GM18520 (cell line): ENCODE measurements around the gene ACVRL1.

Experiments used
- ATAC-seq: cut with Tn5 transposase; IDR thresholded peaks from one replicate; pipeline ENCODE4 v1.9.1; 2021; ENCODE audit not compliant: unreplicated experiment

The ACVRL1 gene

DNA sequence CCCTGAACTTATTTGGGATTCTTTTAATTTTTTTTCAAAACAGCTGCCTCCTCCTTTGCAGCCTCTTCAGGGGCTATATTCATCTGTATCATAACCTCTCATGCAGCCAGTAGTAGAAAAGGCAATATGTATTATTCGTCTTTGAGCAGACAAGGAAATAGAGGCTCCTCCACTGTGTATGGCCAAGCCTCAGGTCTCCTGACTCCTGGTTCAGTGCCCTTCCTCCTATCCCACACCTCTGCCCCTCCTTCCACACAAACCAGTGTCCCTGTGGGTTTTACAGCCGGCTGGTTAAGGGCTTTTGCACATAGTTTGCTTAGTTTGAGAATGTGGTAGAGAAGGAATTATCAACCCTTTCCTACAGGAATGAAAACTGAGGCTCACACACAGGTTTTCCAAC is 8.8 kb upstream of the ACVRL1 start:
- ATAC-seq: no peak

DNA sequence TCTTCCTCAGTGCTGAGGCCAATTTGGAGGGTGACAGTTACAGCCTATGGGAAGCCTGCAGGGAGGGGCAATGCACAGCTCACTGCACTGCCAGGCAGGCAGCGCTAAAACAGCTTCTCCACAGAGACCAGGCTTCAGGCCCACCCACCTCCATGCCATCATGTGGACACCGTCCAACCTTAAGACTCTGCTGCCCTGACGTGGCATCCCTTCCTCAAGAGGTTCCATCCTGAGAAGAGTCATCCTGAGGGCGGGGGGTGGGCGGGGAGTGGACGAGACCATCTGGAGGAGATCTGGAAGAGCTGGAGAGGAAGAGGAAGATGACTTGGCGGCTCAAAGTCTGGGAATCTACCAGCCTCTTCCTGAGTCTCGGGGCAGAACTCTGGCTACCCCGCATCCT is 8.4 kb upstream of the ACVRL1 start:
- ATAC-seq: no peak

DNA sequence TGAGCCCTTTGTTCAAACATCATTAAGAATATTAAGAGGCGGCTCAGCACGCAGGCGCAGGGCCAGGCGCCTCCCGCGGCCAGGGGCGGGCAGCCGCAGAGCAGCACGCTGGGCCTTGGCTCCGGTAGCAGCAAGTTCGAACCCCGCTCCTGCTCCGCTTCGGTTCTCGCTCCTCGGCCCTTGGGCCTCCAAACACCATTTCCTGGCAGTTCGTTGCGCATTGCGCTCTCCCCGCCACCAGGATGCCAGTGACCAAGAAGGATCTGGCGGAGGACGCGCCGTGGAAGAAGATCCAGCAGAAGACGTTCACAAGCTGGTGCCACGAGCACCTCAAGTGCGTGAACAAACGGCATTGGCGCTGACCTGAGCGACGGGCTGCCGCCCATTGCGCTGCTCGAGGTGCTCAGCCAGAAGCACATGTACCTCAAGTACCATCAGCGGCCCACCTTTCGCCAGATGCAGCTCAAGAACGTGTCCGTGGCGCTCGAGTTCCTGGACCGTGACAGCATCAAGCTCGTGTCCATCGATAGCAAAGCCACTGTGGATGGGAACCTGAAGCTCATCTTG is 6.9 kb upstream of the ACVRL1 start:
- ATAC-seq: no peak

DNA sequence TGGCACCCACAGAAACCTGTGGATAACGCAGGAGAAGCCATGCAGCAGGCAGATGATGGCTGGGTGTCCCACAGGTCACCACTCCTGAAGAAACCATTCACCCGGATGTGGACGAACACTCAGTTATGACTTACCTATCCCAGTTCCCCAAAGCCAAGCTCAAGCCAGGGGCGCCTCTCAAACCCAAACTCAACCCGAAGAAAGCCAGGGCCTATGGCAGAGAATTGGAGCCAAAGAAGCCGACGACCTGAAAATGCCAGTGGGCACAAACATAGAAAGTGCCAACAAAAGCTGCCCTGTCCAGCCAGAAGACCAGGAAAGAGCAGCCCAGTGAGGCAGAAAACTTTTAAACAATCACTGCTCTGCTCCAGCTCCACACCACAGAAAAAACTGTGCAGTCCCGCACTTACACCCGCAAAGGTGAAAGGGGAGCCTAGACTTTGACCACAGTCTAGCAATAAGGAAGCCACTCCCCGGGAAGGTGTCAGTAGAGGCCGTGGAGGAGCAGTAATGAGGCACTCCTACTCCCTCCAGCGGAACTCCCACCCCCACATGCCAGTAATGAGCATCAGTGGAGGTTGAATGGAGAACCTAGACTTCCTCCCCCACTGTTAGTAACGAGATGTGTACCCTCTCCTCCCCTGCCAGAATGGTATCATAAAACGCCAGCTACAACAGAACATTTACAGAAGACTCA is 6.0 kb upstream of the ACVRL1 start:
- no peak for ATAC-seq

DNA sequence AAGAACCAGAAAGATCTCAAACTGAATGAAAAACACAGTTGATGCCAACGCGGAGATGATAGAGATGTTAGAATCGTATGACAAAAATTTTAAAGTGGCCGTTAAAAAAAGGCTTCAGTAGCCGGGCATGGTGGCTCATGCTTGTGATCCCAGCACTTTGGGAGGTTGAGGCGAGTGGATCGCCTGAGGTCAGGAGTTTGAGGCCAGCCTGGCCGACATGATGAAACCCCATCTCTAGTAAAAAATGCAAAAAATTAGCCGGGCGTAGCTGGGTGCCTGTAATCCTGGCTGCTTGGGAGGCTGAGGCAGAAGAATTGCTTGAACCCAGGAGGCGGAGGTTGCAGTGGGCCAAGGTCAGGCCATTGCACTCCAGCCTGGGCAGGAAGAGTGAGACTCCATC is 5.4 kb upstream of the ACVRL1 start:
- ATAC-seq: no peak

DNA sequence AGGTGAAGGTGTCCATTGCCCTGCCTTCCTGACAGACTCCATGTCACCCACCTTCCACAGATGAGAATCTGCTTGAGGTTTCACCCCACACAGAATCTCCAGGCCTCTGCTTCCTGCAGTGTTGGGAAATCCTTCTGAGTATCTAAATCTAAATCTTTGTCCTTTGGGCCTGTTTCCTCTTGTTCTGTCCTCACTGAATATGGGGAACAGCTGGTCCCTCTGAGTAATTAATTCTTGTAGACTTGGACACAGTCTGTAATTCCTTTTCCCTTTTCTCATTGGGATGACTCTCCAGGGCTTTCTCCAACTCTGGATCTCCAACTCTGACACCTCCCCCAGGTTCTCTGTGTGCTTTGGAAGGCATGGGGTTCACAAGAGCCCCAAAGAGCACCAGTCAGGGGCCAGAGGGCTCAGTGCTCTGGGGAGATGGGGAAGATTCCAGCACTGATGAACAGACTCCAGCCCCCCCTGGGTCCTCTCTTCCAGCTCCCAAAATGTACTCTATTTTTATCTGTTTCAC is 2.3 kb upstream of the ACVRL1 start:
- ATAC-seq: no peak

DNA sequence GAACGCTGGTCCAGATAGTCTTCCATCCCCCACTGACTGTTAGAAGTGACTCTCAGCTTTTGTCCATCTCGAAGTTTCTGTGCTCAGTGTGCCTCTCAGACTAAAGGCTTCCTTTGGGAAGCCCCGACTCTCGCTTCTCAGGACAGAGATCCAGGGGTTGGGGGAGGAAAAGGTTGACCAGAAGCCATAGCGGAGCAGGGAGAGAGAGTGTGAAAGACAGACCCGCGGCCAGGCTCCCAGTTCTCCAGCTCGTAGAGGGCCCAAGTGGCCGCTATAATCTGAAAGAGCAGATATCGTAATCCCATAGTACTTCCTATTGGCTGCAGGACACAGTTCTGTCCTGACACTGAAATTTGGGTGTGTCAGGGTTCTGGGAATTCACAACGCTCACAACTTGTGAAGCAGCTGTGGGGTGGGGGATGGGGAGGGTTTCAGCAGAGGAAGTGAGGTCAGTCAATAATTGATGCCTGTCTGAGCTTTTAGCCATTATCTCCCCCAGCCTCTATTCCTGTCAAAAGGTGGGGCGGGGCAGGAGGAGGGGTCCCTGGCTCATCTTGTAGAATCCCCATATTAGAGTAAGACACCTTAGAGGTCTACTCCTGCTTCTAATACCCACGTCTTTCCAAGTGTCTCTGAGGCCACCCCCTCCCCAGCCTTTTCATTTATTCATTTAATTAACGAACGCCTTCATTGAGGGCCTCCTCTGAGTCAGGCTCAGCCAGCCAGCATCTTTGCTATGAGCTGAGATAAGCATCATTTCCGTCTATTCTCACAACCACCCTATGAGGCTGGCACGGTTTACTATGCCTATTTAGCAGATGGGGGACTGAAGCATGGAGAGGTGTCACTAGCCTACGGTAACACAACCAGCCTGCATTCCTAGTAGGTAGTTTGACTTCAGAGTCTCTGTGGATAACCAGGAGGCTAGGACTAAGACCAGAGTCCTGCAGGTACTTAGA is 1.6 kb upstream of the ACVRL1 start:
- no peak for ATAC-seq

DNA sequence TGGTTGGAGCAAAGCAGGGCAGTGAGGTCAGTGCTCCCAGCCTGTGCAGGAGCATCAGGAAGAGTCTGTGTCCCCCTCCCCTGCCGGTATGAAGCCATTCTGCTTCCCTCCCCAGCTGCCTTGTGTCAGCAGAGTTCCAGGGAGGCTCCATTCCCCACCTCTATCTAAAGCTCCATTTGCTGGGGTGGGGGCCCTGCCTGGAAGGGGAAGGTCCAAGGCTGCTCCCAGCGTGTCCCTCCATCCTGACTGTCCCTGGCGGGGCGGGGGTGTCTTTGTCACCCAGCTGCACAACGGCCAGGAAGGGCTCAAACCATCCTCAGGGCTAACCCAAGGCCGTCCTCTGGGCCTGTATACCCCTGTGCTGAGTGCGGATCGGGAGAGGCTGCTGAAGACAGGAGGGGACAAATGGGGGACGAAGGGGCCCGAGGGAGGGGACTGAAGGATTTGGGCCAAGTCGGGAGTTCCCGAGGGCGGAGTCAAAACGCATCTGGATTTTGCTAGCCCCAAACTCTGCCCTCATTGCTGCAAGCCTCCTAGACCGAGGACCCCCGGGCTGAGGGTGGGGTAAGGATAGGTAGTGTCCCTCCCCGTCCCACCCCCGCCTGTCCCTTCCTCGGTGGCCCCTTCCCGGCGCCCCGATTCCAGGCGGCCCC is 748 bp upstream of the ACVRL1 start:
- no peak for ATAC-seq

DNA sequence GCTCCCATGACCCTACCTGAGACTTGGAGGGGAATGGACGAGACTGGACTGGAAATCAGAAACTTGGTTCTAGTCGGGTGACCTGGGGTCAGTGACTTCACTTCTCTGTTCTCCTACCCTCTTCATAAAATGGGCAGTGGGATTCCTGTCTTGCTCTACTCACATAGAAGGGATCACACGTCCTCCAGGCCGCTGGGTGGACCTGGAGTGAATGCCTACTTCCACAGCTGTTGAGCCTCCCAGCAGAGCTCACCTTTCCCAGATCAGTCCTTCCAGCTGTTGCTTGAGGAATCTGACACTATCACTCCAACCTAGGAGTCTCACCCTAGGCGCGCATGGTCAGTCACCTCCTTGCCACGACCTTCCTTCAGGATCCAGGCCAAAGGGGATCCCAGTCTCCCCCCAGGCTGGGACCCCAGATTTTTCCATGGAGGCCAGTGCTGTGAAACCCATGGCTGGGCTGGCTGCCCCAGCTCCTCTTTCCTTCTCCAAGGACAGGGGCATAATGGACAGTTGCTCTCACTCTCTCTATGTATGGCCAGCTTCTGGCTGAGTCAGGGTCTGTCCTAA is 637 bp downstream of the ACVRL1 start:
- no peak for ATAC-seq

DNA sequence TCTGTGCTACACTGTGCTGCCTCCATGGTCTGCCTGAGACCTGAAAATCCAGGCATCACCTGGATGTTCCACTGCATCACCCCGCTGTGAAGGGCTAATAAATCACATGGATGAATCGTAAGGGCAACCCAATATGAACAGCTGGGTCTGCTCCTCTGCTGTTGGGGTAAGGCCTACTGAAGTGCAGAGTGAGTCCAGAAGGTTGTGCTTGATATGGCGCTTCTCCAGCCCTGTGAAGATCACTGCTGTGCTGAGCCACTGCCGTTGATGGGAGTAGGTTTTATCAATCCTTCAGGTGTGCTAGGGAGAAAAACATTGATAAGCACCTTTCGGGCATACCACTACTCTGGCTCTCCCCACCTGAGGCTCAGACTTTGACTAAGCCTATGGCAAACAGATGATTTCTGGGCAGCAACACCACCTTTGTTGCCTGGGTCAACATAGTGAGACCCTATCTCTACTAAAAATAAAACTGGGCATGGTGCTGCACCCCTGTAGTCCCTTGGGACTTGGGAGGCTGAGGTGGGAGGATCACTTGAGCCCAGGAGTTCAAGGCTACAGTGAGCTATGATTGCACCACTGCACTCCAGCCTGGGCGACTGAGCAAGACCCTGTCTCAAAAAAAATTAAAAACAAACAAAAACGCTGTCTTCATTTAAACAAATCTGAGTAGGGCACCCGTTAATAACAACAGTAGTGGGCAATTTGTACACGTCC is 1.7 kb downstream of the ACVRL1 start:
- ATAC-seq: no peak

DNA sequence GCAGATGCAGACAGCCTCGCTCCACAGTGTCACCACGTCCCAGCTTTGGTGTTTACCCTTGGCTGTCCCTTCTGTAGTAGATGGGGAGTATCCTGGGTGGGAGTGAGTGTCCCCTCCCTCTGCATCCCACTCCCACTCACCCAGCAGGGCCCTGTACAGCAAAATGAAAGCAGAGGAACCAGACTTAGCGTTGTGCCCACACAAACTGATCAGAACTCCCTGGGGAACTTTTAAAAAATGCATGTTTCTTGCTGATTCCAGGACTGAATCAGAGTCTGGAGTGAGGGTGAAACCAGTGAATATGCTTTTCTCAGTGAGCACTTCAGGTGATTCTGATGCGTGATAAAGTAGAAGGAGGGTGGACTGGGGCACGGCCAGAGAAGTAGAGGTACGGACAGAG is 2.9 kb downstream of the ACVRL1 start:
- ATAC-seq: no peak

DNA sequence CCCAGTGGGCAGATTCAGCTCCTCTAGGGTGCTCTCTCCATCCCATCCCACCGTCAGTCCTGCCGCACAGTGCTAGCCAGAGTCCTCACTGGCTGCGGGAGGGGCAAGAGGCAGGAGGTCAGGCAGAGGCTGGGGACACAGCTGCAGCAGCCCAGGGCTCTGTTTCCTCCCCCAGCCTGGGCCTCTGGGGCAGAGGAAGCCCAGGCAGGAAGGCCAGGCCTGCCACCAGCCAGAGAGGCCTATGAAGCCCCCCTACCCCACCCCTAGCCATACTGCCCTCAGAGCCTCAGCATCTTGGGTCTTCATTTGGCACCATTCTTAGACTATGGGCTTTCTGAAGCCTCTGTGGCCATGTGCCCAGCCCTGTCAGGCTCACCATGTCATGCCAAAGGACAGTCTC is 3.4 kb downstream of the ACVRL1 start:
- no peak for ATAC-seq

DNA sequence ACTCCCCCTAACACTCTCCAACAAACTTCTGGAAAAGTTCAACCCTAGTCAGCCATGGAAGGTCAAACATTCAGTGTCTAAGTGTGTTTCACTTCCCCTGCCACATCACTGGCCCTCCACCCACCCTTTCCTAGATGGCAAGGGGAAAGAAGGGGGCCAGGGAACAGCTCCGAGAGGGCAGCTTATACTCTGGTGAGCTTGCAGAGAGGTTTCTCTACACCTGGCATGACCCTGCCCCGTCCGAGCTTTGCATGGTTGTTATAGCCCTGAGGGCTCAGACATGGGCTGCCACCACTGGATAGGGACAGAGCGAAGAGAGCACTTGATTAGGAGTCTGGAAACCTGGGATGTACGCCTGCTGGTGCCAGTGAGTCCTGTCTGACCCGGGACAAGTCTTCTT is 4.0 kb downstream of the ACVRL1 start:
- no peak for ATAC-seq

DNA sequence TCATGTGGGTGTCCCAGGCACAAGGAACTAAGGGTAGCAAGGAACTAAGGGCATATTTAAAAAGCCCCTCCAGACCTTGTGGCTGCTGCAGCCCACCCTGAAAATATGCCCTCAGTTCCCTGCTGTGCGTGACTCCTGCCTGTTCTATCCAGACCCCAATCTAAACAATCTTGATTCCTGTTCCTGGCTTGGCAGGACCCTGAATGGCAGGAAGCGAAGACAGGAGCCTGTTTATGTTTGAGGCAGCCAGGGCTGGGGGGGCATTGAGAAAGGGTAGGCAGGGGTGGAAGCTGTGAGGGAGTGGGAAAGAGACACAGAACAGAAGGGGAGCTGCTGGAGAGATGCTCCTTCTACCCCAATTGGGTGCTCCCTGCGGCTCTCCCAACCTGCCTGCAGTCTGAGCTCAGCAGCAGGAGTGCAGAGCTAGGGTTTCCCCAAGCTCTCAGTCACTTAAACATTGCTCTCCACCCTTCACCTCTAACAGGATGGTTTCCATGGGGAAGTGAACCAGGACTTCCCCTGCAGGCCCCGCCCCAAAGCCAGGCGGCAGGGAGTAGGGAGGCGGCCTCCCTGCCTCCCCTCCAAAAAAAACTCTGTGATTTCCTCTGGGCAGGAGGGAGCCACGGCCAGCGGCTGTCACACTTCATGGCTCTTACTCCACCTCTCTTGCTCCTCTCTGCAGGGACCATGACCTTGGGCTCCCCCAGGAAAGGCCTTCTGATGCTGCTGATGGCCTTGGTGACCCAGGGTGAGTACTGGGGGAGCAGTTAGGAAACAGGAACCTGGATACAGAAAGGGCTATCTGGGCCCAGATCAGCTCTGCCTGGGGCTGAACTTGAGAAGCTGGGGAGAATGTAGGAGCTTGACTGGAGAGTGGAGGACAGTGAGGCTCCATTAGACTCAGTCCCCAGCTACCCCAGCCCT is 4.7 kb downstream of the ACVRL1 start:
- ATAC-seq: no peak

DNA sequence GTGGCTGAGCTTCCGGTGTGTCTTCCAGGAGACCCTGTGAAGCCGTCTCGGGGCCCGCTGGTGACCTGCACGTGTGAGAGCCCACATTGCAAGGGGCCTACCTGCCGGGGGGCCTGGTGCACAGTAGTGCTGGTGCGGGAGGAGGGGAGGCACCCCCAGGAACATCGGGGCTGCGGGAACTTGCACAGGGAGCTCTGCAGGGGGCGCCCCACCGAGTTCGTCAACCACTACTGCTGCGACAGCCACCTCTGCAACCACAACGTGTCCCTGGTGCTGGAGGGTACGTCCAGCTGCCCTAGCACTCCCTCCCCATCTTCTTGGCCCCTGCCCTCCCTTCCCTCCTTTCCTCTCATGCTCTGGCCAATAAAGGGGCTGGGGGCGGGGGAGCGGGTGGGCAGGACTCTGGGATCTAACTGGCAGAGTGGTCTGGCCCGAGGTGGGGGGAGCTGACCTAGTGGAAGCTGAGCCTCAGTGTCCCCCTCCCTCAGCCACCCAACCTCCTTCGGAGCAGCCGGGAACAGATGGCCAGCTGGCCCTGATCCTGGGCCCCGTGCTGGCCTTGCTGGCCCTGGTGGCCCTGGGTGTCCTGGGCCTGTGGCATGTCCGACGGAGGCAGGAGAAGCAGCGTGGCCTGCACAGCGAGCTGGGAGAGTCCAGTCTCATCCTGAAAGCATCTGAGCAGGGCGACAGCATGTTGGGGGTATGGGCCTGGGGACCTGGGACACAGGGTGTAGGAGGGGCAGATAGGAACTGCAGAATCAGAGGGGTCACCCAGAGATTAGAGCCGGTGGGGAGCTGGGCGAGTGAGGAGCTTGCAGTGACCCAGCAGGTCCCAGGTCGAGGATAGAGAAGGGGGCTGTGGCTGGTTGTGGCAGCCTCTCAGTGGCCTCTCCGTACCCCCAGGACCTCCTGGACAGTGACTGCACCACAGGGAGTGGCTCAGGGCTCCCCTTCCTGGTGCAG is 6.0 kb downstream of the ACVRL1 start:
- ATAC-seq: no peak

DNA sequence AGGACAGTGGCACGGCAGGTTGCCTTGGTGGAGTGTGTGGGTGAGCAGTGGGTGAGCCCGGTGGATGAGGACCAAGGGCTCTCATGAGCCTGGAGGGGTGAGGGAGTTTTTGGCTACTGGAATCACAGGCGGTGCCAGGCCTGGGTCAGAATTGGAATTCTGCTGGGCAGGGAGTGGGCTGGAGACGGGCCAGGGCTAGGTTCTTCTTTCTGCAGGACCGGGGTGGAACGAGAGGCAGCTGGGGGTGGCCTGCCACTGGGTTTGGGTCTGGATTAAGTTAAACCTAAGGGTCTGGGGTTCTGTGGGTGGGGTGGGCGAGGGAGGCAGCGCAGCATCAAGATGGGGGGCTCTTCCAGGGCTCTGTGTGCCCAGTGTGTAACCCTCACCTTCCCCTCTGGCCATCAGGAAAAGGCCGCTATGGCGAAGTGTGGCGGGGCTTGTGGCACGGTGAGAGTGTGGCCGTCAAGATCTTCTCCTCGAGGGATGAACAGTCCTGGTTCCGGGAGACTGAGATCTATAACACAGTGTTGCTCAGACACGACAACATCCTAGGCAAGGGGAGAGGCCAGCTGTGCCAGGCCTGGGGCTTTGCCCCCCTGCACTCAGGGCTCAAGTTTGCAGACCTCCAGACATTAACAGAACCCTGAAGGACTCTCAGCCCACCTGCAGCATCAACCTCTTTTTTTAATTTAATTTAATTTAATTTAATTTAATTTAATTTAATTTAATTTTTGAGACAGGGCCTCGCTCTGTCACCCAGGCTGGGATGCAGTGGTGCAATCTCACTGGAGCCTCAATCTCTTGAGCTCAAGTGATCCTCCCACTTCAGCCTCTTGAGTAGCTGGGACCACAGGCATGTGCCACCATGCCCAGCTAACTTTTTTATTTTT is 7.0 kb downstream of the ACVRL1 start:
- ATAC-seq: no peak

DNA sequence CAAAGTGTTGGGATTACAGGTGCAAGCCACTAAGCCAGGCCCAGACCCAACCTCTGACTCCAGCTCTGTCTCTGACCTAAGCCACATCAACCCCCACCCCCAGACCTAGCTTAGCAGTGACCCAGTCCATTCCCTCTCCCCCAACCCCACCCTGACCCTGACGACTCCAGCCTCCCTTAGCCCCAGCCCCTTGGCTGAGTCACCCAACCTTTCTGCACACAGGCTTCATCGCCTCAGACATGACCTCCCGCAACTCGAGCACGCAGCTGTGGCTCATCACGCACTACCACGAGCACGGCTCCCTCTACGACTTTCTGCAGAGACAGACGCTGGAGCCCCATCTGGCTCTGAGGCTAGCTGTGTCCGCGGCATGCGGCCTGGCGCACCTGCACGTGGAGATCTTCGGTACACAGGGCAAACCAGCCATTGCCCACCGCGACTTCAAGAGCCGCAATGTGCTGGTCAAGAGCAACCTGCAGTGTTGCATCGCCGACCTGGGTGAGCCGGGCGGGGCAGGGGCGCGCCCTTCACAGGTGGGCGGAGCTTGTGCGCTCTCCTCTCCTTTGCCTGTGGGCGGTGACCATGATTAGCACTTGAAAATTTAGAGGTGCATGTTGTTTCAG is 7.8 kb downstream of the ACVRL1 start:
- no peak for ATAC-seq
